GM18498 (cell line): ENCODE data around the gene NRXN2.

Experiments
- ATAC-seq: cut with Tn5 transposase; IDR thresholded peaks from one replicate; pipeline ENCODE4 v1.9.1; 2021; ENCODE audit warnings: mild to moderate bottlenecking, moderate library complexity; ENCODE audit not compliant: unreplicated experiment

NRXN2 gene

GRCh38 chr11:64722141-64723065 lies 594 bp downstream of the NRXN2 start:
- no peak for ATAC-seq

- no peak for ATAC-seq
Observed at GRCh38 chr11:64721359-64721699, 1.7 kb downstream of the NRXN2 start.

GRCh38 chr11:64720640-64721358 lies 2.2 kb downstream of the NRXN2 start:
- no peak for ATAC-seq

DNA sequence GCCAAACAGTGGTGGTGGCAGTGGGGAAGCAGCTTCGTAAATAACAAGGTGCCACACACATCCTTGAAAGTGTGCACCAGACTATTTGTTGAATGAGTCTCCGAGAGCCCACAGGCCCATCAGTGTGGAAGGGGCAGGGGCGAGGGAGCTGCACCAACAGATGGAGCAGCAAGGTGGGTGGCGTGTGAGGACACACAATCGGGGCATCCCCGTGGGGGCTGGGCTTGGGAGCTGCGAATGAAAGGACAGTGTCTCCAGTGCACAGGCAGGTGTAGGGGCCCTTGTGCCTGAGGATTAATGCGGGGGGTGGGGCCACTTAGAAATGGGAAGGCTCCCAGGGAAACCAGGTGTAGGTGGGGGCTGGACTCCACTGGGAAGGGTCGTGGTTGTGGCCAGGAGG lies 2.8 kb downstream of the NRXN2 start:
- ATAC-seq: no peak

DNA sequence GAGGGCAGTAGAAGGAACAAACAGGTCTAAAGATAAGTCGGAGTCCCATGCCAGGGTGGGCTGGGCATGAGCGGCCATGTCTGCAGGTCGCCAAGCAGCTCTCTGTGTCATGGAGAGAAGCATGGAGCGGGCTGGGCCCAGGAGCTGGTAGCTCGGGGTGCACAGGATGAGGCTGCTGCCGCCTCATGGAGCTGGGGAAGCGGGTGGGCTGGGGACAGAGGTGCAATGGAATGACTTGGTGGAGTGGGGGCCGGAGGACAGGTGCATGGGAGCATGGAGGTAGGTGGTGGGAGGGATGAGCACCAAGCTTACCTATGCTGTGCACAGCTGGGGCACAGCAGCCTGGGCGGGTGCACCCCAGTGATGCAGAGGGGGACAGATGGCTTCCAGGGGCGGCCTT lies 3.6 kb downstream of the NRXN2 start:
- no peak for ATAC-seq

- ATAC-seq: no peak
Observed at GRCh38 chr11:64718780-64719124, 4.2 kb downstream of the NRXN2 start.

- ATAC-seq: no peak
Observed at GRCh38 chr11:64718084-64718779, 4.8 kb downstream of the NRXN2 start.

DNA sequence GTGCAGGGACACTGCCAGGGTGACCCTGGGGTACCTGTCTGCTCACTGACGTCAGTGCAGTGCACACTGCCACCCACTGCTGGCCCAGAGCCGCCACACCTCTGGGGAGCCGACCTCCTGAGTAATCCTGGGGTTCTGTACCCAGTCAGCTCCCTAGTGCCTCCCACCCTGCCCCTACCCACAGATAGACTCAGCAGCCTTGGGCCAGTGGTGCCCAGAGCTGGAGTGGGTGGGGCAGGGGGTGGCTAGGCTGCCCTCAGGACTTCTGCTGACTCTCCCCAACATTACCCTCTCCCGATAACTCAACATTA lies 5.8 kb downstream of the NRXN2 start:
- ATAC-seq: no peak

DNA sequence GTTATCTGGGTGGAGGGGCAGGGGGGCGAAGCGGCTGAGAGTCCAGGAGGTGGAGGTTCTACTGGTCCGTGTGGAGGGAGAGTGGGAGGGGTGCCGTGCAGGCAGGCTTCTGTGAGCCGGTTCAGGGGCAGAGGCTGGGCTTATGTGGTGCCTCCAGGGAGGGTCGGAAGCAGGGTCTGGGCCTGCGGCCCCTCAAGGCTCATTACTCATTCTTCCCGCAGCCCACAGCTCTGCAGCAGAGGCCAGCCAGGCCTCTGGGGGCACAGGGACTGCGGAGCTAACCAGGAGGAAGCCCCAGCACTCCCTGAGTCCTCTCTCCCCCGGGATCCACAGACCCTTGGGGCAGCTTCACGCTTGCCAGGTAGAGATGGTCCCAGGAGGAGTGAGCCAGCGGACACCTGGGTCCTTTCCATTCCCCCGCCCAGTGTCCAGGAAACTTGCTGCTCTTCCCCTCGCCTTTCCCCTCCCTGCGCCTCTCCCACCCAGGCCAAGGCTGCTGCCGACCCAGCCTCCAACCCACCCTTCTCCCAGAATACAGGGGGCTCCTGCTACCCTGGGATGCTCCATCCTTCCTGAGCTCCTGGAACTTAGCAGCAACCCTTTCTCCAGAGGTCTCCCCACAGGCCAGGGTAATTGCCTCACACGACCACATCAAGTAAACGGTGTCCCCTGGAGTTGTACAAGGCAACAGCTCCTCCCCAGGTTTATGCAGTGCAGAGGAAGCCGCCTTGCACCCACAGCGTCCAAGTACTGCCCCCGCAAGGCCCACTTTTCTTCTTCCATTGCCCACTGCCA lies 6.3 kb downstream of the NRXN2 start:
- ATAC-seq: no peak

GRCh38 chr11:64715756-64716472 lies 7.1 kb downstream of the NRXN2 start:
- ATAC-seq: no peak

GRCh38 chr11:64715110-64715509 lies 7.9 kb downstream of the NRXN2 start:
- no peak for ATAC-seq

DNA sequence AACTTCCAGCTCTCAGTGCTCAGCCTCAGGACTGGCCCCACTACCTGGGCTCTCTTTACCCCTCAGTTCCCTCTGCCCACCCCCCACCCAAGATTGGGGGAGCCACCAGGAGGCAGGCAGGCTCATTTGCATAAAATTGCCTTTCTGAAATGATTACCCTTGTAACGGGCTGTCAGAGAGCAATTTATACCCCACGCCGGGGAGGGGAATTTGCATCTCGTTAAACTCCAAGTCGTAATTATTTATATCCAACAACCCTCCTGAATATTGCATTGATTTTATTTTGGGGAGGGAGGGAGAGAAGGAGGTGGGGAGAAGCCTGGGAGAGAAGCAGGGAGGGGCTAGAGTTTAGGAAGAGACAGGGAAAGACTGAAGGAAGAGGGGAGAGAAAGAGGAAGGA lies 8.3 kb downstream of the NRXN2 start:
- ATAC-seq: no peak

DNA sequence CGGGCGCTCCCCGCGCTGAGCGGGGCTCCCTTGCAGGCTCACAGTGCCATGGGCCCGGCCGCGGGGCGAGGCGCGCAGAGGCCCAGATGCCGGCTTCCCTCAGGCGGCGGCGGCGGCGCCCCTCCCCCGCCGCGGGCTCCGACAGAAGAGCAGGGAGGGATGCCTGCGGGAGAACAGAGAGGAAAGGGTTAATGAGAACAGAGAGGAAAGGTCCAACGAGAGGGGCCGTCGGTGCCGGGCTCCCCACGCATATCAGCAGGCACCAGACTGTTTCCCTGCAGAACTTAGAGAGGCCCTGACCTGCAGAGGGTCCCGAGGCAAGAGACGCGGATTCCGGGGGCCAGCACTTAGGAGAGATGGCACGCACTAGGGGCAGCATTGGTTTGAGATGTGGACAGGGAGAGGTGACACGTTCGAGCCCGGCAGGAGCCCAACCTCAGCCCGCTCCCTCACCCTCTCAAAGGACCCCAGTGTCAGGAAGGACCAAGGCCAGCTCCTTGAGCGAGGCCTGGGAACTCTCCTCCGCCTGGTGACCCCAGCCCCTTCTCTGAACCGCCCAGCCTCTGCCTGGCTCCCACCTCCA lies 9.1 kb downstream of the NRXN2 start:
- no peak for ATAC-seq

DNA sequence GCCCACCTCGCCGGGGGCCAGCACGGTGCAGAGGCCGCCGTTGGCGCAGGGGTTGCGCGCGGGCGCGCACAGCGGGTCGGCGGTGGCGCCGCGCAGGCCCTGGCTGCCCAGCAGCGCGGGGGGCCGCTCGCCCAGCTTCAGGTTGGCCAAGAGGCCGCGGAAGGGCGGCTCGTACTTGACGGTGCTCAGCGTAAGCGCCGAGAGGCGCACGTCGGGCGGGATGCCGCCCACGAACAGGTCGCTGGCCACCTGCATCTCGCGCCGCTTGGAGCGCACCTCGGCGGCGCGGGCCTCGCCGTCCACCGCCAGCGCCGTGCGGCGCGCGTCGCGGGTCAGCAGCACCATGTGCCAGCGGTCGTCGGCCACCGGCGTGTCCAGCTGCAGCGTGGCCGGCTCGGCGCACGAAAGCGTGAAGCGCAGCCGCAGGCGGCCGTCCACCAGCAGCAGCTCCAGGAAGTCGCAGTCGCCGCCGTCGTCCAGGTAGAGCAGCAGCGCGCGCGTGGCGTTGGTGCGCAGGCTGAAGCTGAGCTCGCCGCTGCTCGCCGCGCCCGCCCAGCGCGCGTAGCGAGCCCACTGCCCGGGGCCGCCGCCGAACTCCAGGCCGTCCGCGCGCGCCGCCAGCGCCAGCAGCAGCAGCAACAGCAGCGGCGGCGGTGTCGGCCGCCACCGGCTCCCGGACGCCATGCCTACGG lies 9.8 kb downstream of the NRXN2 start:
- no peak for ATAC-seq

DNA sequence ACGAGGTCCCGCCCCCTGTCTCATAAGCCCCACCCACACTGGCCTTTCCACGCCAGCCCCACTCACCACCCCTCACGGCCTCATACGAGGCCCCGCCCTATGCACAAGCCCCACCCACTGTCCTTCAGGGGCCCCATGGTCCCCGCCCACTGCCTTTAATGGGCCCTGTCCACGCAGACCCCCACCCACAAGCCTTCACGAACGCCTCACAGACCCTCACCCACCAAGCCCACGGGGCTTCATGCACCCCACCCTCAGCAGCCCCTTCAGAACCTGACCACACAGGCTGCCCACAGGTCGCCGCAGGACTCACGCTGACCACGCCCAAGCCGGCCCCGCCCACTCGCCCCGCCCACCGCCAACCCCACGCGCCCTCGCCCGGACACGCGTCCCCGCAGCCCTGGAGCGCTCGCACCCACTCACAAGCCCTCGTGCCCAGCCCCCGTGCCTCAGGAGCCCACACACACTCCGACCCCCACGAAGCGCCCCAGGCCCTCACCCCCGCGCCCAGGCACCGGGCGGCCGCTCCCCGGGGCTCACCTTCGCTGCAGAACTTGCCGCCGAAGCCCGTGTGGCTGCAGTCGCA lies 10.5 kb downstream of the NRXN2 start:
- ATAC-seq: no peak

DNA sequence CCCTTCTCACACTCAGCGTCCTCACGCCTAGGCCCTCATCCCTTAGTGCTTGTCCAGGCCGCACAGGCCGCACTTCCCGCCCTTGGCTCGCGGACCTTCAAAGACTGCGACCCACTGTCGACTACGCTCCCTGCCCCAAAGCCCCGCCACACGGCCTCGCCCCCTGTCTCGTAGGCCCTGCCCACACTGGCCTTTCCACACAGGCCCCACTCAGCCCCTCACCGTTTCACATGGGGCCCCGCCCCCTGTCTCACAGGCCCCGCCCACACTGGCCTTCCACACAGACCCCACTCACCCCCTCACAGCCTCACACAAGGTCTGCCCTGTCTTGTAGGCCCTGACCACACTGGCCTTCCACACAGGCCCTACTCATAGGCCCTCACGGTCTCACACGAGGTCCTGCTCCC lies 11.0 kb downstream of the NRXN2 start:
- ATAC-seq: no peak

GRCh38 chr11:64711138-64711955 lies 11.7 kb downstream of the NRXN2 start:
- ATAC-seq: no peak

GRCh38 chr11:64710418-64711137 lies 12.4 kb downstream of the NRXN2 start:
- no peak for ATAC-seq
